H9 (cell line): Measurements from ENCODE around the gene MIEF2. TPM values are rescaled to one million over a fixed set of nuclear protein-coding genes. Genes with fewer than 3 reads are reported as not detected.

ENCODE experiments used
- DNase-seq: peaks from one replicate; pipeline ENCODE4 v3.0.0-alpha.2; 2017
- H2AFZ ChIP-seq: one replicate; pipeline ENCODE4 v1.6.1; 2013; ENCODE audit warnings: mild to moderate bottlenecking, low read length, control low read depth, moderate library complexity
- H2AK5ac ChIP-seq: 2 replicates; pipeline ENCODE4 v1.6.1; 2013; ENCODE audit warnings: low read length, control low read depth, mixed read lengths; ENCODE audit not compliant: insufficient read length
- H2BK120ac ChIP-seq: one replicate; pipeline ENCODE4 v1.6.1; 2013; ENCODE audit warnings: low read depth, mild to moderate bottlenecking, low read length, control low read depth, inconsistent platforms; ENCODE audit not compliant: poor library complexity, severe bottlenecking
- H2BK12ac ChIP-seq: 2 replicates; pipeline ENCODE4 v1.6.1; 2013; ENCODE audit warnings: low read length, control low read depth, mixed read lengths, low read depth; ENCODE audit not compliant: insufficient read length
- H2BK15ac ChIP-seq: 2 replicates; pipeline ENCODE4 v1.6.1; 2013; ENCODE audit warnings: low read depth, low read length, control low read depth
- H2BK20ac ChIP-seq: one replicate; pipeline ENCODE4 v1.6.1; 2013; ENCODE audit warnings: low read depth, mild to moderate bottlenecking, low read length, control low read depth, inconsistent platforms; ENCODE audit not compliant: poor library complexity, severe bottlenecking
- H2BK5ac ChIP-seq: 2 replicates; pipeline ENCODE4 v1.6.1; 2013; ENCODE audit warnings: low read length, control low read depth, mixed read lengths; ENCODE audit not compliant: insufficient read length
- H3K14ac ChIP-seq: 2 replicates; pipeline ENCODE4 v1.6.1; 2013; ENCODE audit warnings: low read length, control low read depth; ENCODE audit not compliant: insufficient read depth
- H3K18ac ChIP-seq: 2 replicates; pipeline ENCODE4 v1.6.1; 2013; ENCODE audit warnings: low read depth, mild to moderate bottlenecking, mixed read lengths, low read length, control low read depth; ENCODE audit not compliant: insufficient read length
- H3K23ac ChIP-seq: 2 replicates; pipeline ENCODE4 v1.6.1; 2013; ENCODE audit warnings: low read length, control low read depth, mixed read lengths, low read depth; ENCODE audit not compliant: insufficient read length
- H3K23me2 ChIP-seq: 2 replicates; pipeline ENCODE4 v1.6.1; 2013; ENCODE audit warnings: low read depth, mild to moderate bottlenecking, mixed read lengths, low read length, control low read depth; ENCODE audit not compliant: insufficient read length, poor library complexity, severe bottlenecking
- H3K27ac ChIP-seq: 2 replicates; pipeline ENCODE4 v1.5.1; 2013; ENCODE audit warnings: low read length, control low read depth, mixed read lengths, low read depth; ENCODE audit not compliant: insufficient read length
- H3K27me3 ChIP-seq: 2 replicates; pipeline ENCODE4 v1.6.1; 2013; ENCODE audit warnings: low read length, control low read depth, inconsistent platforms; ENCODE audit not compliant: insufficient read depth
- H3K4ac ChIP-seq: 2 replicates; pipeline ENCODE4 v1.6.1; 2013; ENCODE audit warnings: low read depth, mild to moderate bottlenecking, control low read depth, inconsistent platforms, low read length, moderate library complexity
- H3K4me1 ChIP-seq: 2 replicates; pipeline ENCODE4 v1.6.1; 2013; ENCODE audit warnings: low read length, control low read depth, inconsistent platforms; ENCODE audit not compliant: insufficient read depth
- H3K4me2 ChIP-seq: 2 replicates; pipeline ENCODE4 v1.6.1; 2013; ENCODE audit warnings: low read length, control low read depth, mixed read lengths; ENCODE audit not compliant: insufficient read length, insufficient read depth
- H3K56ac ChIP-seq: 2 replicates; pipeline ENCODE4 v1.6.1; 2013; ENCODE audit warnings: low read depth, mild to moderate bottlenecking, mixed read lengths, low read length, control low read depth; ENCODE audit not compliant: insufficient read length
- H3K79me1 ChIP-seq: 2 replicates; pipeline ENCODE4 v1.6.1; 2013; ENCODE audit warnings: low read depth, mild to moderate bottlenecking, moderate library complexity, low read length, control low read depth, inconsistent platforms; ENCODE audit not compliant: insufficient read depth, poor library complexity, severe bottlenecking
- H3K79me2 ChIP-seq: 2 replicates; pipeline ENCODE4 v1.6.1; 2013; ENCODE audit warnings: low read length, control low read depth, inconsistent platforms; ENCODE audit not compliant: insufficient read depth
- H3K9ac ChIP-seq: 2 replicates; pipeline ENCODE4 v1.6.1; 2013; ENCODE audit warnings: low read length, control low read depth, mixed read lengths; ENCODE audit not compliant: insufficient read length; ENCODE audit errors: extremely low read depth
- H3K9me3 ChIP-seq: one replicate; pipeline ENCODE4 v1.6.1; 2013; ENCODE audit warnings: low read depth, low read length, inconsistent platforms; ENCODE audit not compliant: control insufficient read depth
- H3T11ph ChIP-seq: one replicate; pipeline ENCODE4 v1.6.1; 2013; ENCODE audit warnings: mild to moderate bottlenecking, low read length, control low read depth, inconsistent platforms
- H4K20me1 ChIP-seq: one replicate; pipeline ENCODE4 v1.6.1; 2013; ENCODE audit not compliant: control insufficient read depth, insufficient read length, insufficient read depth
- H4K5ac ChIP-seq: 2 replicates; pipeline ENCODE4 v1.6.1; 2013; ENCODE audit warnings: low read depth, mild to moderate bottlenecking, mixed read lengths, low read length, control low read depth; ENCODE audit not compliant: insufficient read length
- H4K8ac ChIP-seq: replicated peaks from 2 replicates; pipeline ENCODE4 v1.6.1; 2013; ENCODE audit warnings: low read length, control low read depth, mixed read lengths, low read depth; ENCODE audit not compliant: insufficient read length
- H4K91ac ChIP-seq: 2 replicates; pipeline ENCODE4 v1.6.1; 2013; ENCODE audit warnings: low read depth, mild to moderate bottlenecking, moderate library complexity, mixed read lengths, low read length, control low read depth; ENCODE audit not compliant: insufficient read length
- H3K27ac Mint-ChIP-seq, 3 experiments: 2 replicates in 2 of 3; 3 replicates in 1 of 3; pipeline ENCODE4 v1.8.0; 2020 to 2021; ENCODE audit warnings: mixed read lengths in 3 of 3, mild to moderate bottlenecking in 1 of 3, moderate library complexity in 1 of 3
- H3K27me3 Mint-ChIP-seq: 2 replicates; pipeline ENCODE4 v1.8.0; 2021; ENCODE audit warnings: low read depth, mild to moderate bottlenecking, moderate library complexity, mixed read lengths
- H3K36me3 Mint-ChIP-seq, 3 experiments: 2 replicates in 2 of 3; 3 replicates in 1 of 3; pipeline ENCODE4 v1.8.0; 2020 to 2021; ENCODE audit warnings: low read depth in 3 of 3, mixed read lengths in 3 of 3; ENCODE audit not compliant: insufficient read depth in 1 of 3
- H3K4me1 Mint-ChIP-seq, 2 experiments: 2 replicates each; pipeline ENCODE4 v1.8.0; 2020; ENCODE audit warnings: mixed read lengths in 2 of 2
- H3K4me3 Mint-ChIP-seq, 2 experiments: 2 replicates in 1 of 2; 3 replicates in 1 of 2; pipeline ENCODE4 v1.8.0; 2020 to 2021; ENCODE audit warnings: mild to moderate bottlenecking in 2 of 2, mixed read lengths in 2 of 2, moderate library complexity in 1 of 2
- H3K9me3 Mint-ChIP-seq, 2 experiments: 2 replicates in 1 of 2; 3 replicates in 1 of 2; pipeline ENCODE4 v1.8.0; 2020; ENCODE audit warnings: mild to moderate bottlenecking in 2 of 2, mixed read lengths in 2 of 2, moderate library complexity in 1 of 2
- WGBS: extraction: QIAGEN DNeasy Blood & Tissue Kit; methylation state at CpG from one replicate; pipeline ENCODE4 v1.1.7; 2013; ENCODE audit warnings: missing lambda C conversion rate, low lambda C conversion rate, mixed read lengths; ENCODE audit not compliant: insufficient read length; ENCODE audit errors: extremely low coverage; 5-methylcytosine and 5-hydroxymethylcytosine counted together
- total RNA-seq: library from RNA; stranded (reverse); gene quantifications from 2 replicates; pipeline ENCODE4 v1.2.1, GENCODE V29; 2021
- TF ChIP-seq, protein P1 (sequence below): fragments of 200-600 bp; sonication (generic); conservative IDR thresholded peaks from 3 replicates; pipeline ENCODE4 v1.8.0; 2021; ENCODE audit warnings: antibody characterized with exemption, mild to moderate bottlenecking

MIEF2 gene
- total RNA-seq, 1 experiment from 2014 or later, result 10.3 TPM

DNA sequence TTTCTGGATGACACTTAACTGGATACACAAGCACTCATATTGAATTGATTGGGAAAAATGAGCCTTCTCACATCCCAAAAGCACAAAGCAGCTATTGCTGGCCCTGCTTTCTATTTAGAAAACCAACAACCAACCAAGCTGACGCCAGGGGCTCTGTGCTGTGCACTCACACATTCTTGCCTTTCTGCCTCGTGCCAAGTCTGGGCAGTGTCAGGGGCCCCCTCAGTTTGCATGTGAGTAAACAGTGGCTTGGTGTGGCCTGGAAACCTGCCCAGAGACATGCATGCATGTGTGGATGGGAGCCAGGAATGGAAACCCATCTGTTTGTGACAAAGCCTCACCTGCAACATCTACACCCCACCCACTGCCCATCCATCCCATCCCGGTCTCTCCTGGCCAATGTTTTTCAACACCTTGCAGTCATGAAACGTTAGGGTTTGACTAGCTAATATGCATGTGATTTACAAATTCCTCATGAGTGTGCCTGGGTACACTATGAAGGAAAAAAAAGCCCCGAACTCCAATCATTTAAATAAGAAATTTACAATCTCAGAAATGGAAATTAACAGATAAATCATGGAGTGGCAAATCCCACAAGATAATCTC, 20.4 kb downstream of the MIEF2 start:
- no peak overlapping the region for H3K18ac ChIP-seq

More for the DNA sequence above, 20.4 kb downstream of the MIEF2 start:
- H4K8ac ChIP-seq, result no peak overlapping the region
- H3K27me3 ChIP-seq, result no peaks in the 10 kb centered on the region
- no peak overlapping the region for H2BK5ac ChIP-seq
- no peak overlapping the region for H3K9ac ChIP-seq
- H3K4ac ChIP-seq, result no peak overlapping the region
- H2AK5ac ChIP-seq, result no peak overlapping the region
- no peak overlapping the region for H2BK12ac ChIP-seq
- no peak overlapping the region for H3K23ac ChIP-seq
- H4K91ac ChIP-seq, result no peak overlapping the region
- no peak overlapping the region for H3T11ph ChIP-seq
- no peaks in the 10 kb centered on the region for H3K23me2 ChIP-seq
- no peak overlapping the region for H2BK15ac ChIP-seq
- H3K4me1 ChIP-seq, result no peaks in the 10 kb centered on the region
- WGBS, result no CpG with 5 or more reads among the region's 5 CpGs
- Mint-ChIP-seq H3K36me3 (peaks cover 49 to 87% (median 86%) of the 10 kb centered on the region in 3 experiments; a peak in 6 of 7 replicates), H3K27me3 (no peaks in the 10 kb centered on the region), H3K4me3 (no peak overlapping the region), H3K27ac (no peak overlapping the region), H3K4me1 (no peaks in the 10 kb centered on the region), H3K9me3 (no peaks in the 10 kb centered on the region)
- DNase-seq, result no peak
- no peak overlapping the region for H4K5ac ChIP-seq
- H2AFZ ChIP-seq, result no peak overlapping the region
- no peaks in the 10 kb centered on the region for H3K79me1 ChIP-seq
- H2BK120ac ChIP-seq, result no peak overlapping the region
- no peak overlapping the region for H2BK20ac ChIP-seq
- no peak overlapping the region for H3K14ac ChIP-seq
- no peaks in the 10 kb centered on the region for H3K79me2 ChIP-seq
- TF ChIP-seq, protein P1, sequence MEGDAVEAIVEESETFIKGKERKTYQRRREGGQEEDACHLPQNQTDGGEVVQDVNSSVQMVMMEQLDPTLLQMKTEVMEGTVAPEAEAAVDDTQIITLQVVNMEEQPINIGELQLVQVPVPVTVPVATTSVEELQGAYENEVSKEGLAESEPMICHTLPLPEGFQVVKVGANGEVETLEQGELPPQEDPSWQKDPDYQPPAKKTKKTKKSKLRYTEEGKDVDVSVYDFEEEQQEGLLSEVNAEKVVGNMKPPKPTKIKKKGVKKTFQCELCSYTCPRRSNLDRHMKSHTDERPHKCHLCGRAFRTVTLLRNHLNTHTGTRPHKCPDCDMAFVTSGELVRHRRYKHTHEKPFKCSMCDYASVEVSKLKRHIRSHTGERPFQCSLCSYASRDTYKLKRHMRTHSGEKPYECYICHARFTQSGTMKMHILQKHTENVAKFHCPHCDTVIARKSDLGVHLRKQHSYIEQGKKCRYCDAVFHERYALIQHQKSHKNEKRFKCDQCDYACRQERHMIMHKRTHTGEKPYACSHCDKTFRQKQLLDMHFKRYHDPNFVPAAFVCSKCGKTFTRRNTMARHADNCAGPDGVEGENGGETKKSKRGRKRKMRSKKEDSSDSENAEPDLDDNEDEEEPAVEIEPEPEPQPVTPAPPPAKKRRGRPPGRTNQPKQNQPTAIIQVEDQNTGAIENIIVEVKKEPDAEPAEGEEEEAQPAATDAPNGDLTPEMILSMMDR, result no peak
- no peaks in the 10 kb centered on the region for H3K9me3 ChIP-seq
- no peak overlapping the region for H3K56ac ChIP-seq
- H3K27ac ChIP-seq, result no peak overlapping the region
- H3K4me2 ChIP-seq, result no peak overlapping the region
- H4K20me1 ChIP-seq, result no peaks in the 10 kb centered on the region
